Mesodermal cell (in vitro differentiated cells): ENCODE data around the gene C1QTNF5.

Experiments used
- H3K27ac ChIP-seq: 2 replicates; pipeline ENCODE4 v1.7.0; 2013; ENCODE audit warnings: mild to moderate bottlenecking, low read depth, low read length, moderate library complexity; ENCODE audit not compliant: severe bottlenecking
- H3K36me3 ChIP-seq: 2 replicates; pipeline ENCODE4 v1.7.1; 2013; ENCODE audit warnings: mild to moderate bottlenecking, low read length, moderate library complexity; ENCODE audit not compliant: control insufficient read depth, insufficient read depth
- H3K4me1 ChIP-seq: one replicate; pipeline ENCODE4 v1.7.1; 2013; ENCODE audit warnings: mild to moderate bottlenecking, low read length; ENCODE audit not compliant: insufficient read depth, control insufficient read depth, poor library complexity, severe bottlenecking
- H3K4me3 ChIP-seq: 2 replicates; pipeline ENCODE4 v1.7.0; 2013; ENCODE audit warnings: low read length, control low read depth, mild to moderate bottlenecking; ENCODE audit not compliant: insufficient read depth, poor library complexity, severe bottlenecking; ENCODE audit errors: extremely low read depth
- H3K9me3 ChIP-seq: 2 replicates; pipeline ENCODE4 v1.7.1; 2013; ENCODE audit warnings: mild to moderate bottlenecking, low read length, moderate library complexity; ENCODE audit not compliant: control insufficient read depth
- WGBS, 2 experiments: methylation state at CpG; one replicate each; pipeline ENCODE4 v1.1.5; 2013; ENCODE audit warnings: missing lambda C conversion rate in 2 of 2; ENCODE audit not compliant: insufficient coverage in 2 of 2; 5-methylcytosine and 5-hydroxymethylcytosine counted together

The C1QTNF5 gene

GRCh38 chr11:119309953-119310681, 30.6 kb downstream of the C1QTNF5 start:
- WGBS, 2 experiments, result 91 to 92% methylated on average over 6 to 13 of the region's 17 CpGs
- Histone ChIP-seq H3K4me3 (no peak overlapping the region), H3K4me1 (peaks cover 21% of the 10 kb centered on the region), H3K9me3 (no peaks in the 10 kb centered on the region), H3K27ac (no peak overlapping the region), H3K36me3 (peaks cover 82% of the 10 kb centered on the region)

GRCh38 chr11:119309411-119309810, 31.3 kb downstream of the C1QTNF5 start:
- Histone ChIP-seq H3K36me3 (peaks cover 83% of the 10 kb centered on the region), H3K9me3 (no peaks in the 10 kb centered on the region), H3K4me3 (no peak overlapping the region), H3K27ac (no peak overlapping the region), H3K4me1 (peaks cover 18% of the 10 kb centered on the region)
- WGBS, 2 experiments, result 96 to 99% methylated on average over 10 to 11 of the region's 11 CpGs

GRCh38 chr11:119307974-119308373, 32.7 kb downstream of the C1QTNF5 start:
- no peak overlapping the region for H3K27ac ChIP-seq
- H3K36me3 ChIP-seq, result peaks cover 84% of the 10 kb centered on the region
- WGBS, 2 experiments, result 88 to 91% methylated on average over 5 of the region's 5 CpGs
- no peaks in the 10 kb centered on the region for H3K9me3 ChIP-seq
- H3K4me3 ChIP-seq, result no peak overlapping the region
- H3K4me1 ChIP-seq, result peaks cover 16% of the 10 kb centered on the region

GRCh38 chr11:119307219-119307618, 33.5 kb downstream of the C1QTNF5 start:
- Histone ChIP-seq H3K4me3 (no peak overlapping the region), H3K9me3 (no peaks in the 10 kb centered on the region), H3K27ac (peak overlapping the region; percentile 11), H3K36me3 (peaks cover 84% of the 10 kb centered on the region), H3K4me1 (peaks cover 16% of the 10 kb centered on the region)
- no CpG with 5 or more reads among the region's 1 CpG for WGBS, 2 experiments

GRCh38 chr11:119306373-119306890, 34.3 kb downstream of the C1QTNF5 start:
- peaks cover 16% of the 10 kb centered on the region for H3K4me1 ChIP-seq
- no peak overlapping the region for H3K4me3 ChIP-seq
- peaks cover 84% of the 10 kb centered on the region for H3K36me3 ChIP-seq
- 86 to 93% methylated on average over 3 to 5 of the region's 5 CpGs for WGBS, 2 experiments
- H3K27ac ChIP-seq, result peak overlapping the region; percentile 37
- no peaks in the 10 kb centered on the region for H3K9me3 ChIP-seq

GRCh38 chr11:119305556-119306372, 34.9 kb downstream of the C1QTNF5 start:
- Histone ChIP-seq H3K36me3 (peaks cover 84% of the 10 kb centered on the region), H3K27ac (peak overlapping the region; percentile 37), H3K4me1 (peaks cover 16% of the 10 kb centered on the region), H3K9me3 (no peaks in the 10 kb centered on the region), H3K4me3 (no peak overlapping the region)
- 96% methylated on average over 6 to 7 of the region's 7 CpGs for WGBS, 2 experiments

GRCh38 chr11:119303227-119303718, 37.4 kb downstream of the C1QTNF5 start:
- H3K4me1 ChIP-seq, result peaks cover 16% of the 10 kb centered on the region
- 90 to 91% methylated on average over 2 to 3 of the region's 5 CpGs for WGBS, 2 experiments
- H3K4me3 ChIP-seq, result no peak overlapping the region
- H3K27ac ChIP-seq, result no peak overlapping the region
- peaks cover 85% of the 10 kb centered on the region for H3K36me3 ChIP-seq
- no peaks in the 10 kb centered on the region for H3K9me3 ChIP-seq

- Histone ChIP-seq H3K9me3 (no peaks in the 10 kb centered on the region), H3K4me1 (peaks cover 6% of the 10 kb centered on the region), H3K4me3 (no peak overlapping the region), H3K27ac (no peak overlapping the region), H3K36me3 (peaks cover 100% of the 10 kb centered on the region)
- WGBS, 2 experiments, result 60% methylated on average over 1 of the region's 3 CpGs; no CpG with 5 or more reads in 1 of the 2 experiments
Observed at GRCh38 chr11:119300198-119300964, 40.3 kb downstream of the C1QTNF5 start.

GRCh38 chr11:119299416-119299815, 41.3 kb downstream of the C1QTNF5 start:
- no peaks in the 10 kb centered on the region for H3K4me1 ChIP-seq
- H3K36me3 ChIP-seq, result peaks cover 99% of the 10 kb centered on the region
- WGBS, 2 experiments, result 95 to 97% methylated on average over 9 of the region's 9 CpGs
- no peak overlapping the region for H3K4me3 ChIP-seq
- no peaks in the 10 kb centered on the region for H3K9me3 ChIP-seq
- no peak overlapping the region for H3K27ac ChIP-seq

GRCh38 chr11:119298726-119299125, 42.0 kb downstream of the C1QTNF5 start:
- WGBS, 2 experiments, result 100% methylated on average over 1 of the region's 2 CpGs; no CpG with 5 or more reads in 1 of the 2 experiments
- Histone ChIP-seq H3K4me1 (no peaks in the 10 kb centered on the region), H3K27ac (no peak overlapping the region), H3K36me3 (peaks cover 97% of the 10 kb centered on the region), H3K4me3 (no peak overlapping the region), H3K9me3 (no peaks in the 10 kb centered on the region)
